GM12878 (cell line): Measurements from ENCODE around the gene OR2B2. TPM values are rescaled to one million over a fixed set of nuclear protein-coding genes. Genes with fewer than 3 reads are reported as not detected.

Experiments
- BHLHE40 ChIP-seq, 2 experiments: fragments of 450-650 bp in 1 of 2; IDR thresholded peaks; 2 replicates each; pipeline ENCODE4 v1.6.1; 2011 to 2017; ENCODE audit warnings: low read depth in 2 of 2, borderline replicate concordance in 1 of 2, improper control_type of control experiment in 1 of 2, low read length in 1 of 2, mild to moderate bottlenecking in 1 of 2
- CEBPB ChIP-seq, 2 experiments: fragments of 150-350 bp in 1 of 2; IDR thresholded peaks; 2 replicates each; pipeline ENCODE4 v1.6.1; 2012 to 2014; ENCODE audit warnings: low read depth in 2 of 2, low read length in 2 of 2, borderline replicate concordance in 1 of 2, inconsistent platforms in 1 of 2
- CHD1 ChIP-seq: IDR thresholded peaks from 2 replicates; pipeline ENCODE4 v1.6.1; 2012; ENCODE audit warnings: low read depth, low read length, improper control_type of control experiment
- E2F4 ChIP-seq: IDR thresholded peaks from 2 replicates; pipeline ENCODE4 v1.6.1; 2012; ENCODE audit warnings: low read depth, low read length, improper control_type of control experiment
- FOS ChIP-seq: IDR thresholded peaks from 3 replicates; pipeline ENCODE4 v1.6.1; 2011; ENCODE audit warnings: borderline replicate concordance; ENCODE audit not compliant: insufficient read length; ENCODE audit errors: extremely low read depth
- FOXK2 ChIP-seq: fragments of 450-650 bp; IDR thresholded peaks from 2 replicates; pipeline ENCODE4 v1.6.1; 2017; ENCODE audit warnings: mild to moderate bottlenecking, moderate library complexity
- HSF1 ChIP-seq: fragments of 150-350 bp; IDR thresholded peaks from 2 replicates; pipeline ENCODE4 v1.6.1; 2014; ENCODE audit warnings: mild to moderate bottlenecking, low read depth, low read length
- KLF5 ChIP-seq: fragments of 450-650 bp; IDR thresholded peaks from 2 replicates; pipeline ENCODE4 v1.6.1; 2014; ENCODE audit warnings: mild to moderate bottlenecking; ENCODE audit not compliant: partially characterized antibody
- MTA3 ChIP-seq: IDR thresholded peaks from 2 replicates; pipeline ENCODE4 v1.6.1; 2012; ENCODE audit warnings: low read length, inconsistent platforms, borderline replicate concordance
- NBN ChIP-seq: fragments of 450-650 bp; IDR thresholded peaks from 2 replicates; pipeline ENCODE4 v1.6.1; 2016
- NR2F1 ChIP-seq: fragments of 450-650 bp; conservative IDR thresholded peaks from 2 replicates; pipeline ENCODE4 v1.6.1; 2017; ENCODE audit warnings: mild to moderate bottlenecking
- POLR2A ChIP-seq: IDR thresholded peaks from 2 replicates; pipeline ENCODE4 v1.6.1; 2011; ENCODE audit warnings: low read depth, mild to moderate bottlenecking, low read length
- RAD21 ChIP-seq: IDR thresholded peaks from 2 replicates; pipeline ENCODE4 v1.6.1; 2011; ENCODE audit warnings: mild to moderate bottlenecking, low read depth, low read length, moderate library complexity; ENCODE audit not compliant: insufficient read depth
- RUNX3 ChIP-seq: IDR thresholded peaks from 2 replicates; pipeline ENCODE4 v1.6.1; 2012; ENCODE audit warnings: low read length, inconsistent platforms
- SMAD1 ChIP-seq: fragments of 450-650 bp; IDR thresholded peaks from 2 replicates; pipeline ENCODE4 v1.6.1; 2018; ENCODE audit warnings: mild to moderate bottlenecking, low read depth; ENCODE audit not compliant: partially characterized antibody
- SMAD5 ChIP-seq: IDR thresholded peaks from 2 replicates; pipeline ENCODE4 v1.6.1; 2016; ENCODE audit warnings: antibody characterized with exemption, low read depth
- SP1 ChIP-seq: IDR thresholded peaks from one replicate; pipeline ENCODE4 v1.6.1; 2011; ENCODE audit warnings: low read depth, low read length
- SRF ChIP-seq, 2 experiments: IDR thresholded peaks; 2 replicates each; pipeline ENCODE4 v1.6.1; 2011; ENCODE audit warnings: low read depth in 2 of 2, low read length in 2 of 2, mild to moderate bottlenecking in 1 of 2, moderate library complexity in 1 of 2
- USF1 ChIP-seq: IDR thresholded peaks from 2 replicates; pipeline ENCODE4 v1.6.1; 2011; ENCODE audit warnings: borderline replicate concordance, low read depth, mild to moderate bottlenecking, moderate library complexity, mixed read lengths, low read length; ENCODE audit not compliant: insufficient read depth; ENCODE audit errors: extremely low read length
- USF2 ChIP-seq: IDR thresholded peaks from 2 replicates; pipeline ENCODE4 v1.6.1; 2011; ENCODE audit warnings: low read depth, low read length, improper control_type of control experiment, borderline replicate concordance
- YY1 ChIP-seq: IDR thresholded peaks from 2 replicates; pipeline ENCODE4 v1.6.1; 2011; ENCODE audit warnings: low read depth, mild to moderate bottlenecking, low read length
- ZNF687 ChIP-seq: fragments of 450-650 bp; IDR thresholded peaks from 2 replicates; pipeline ENCODE4 v1.6.1; 2017; ENCODE audit warnings: mild to moderate bottlenecking, moderate library complexity
- polyA plus RNA-seq, 11 experiments: library from polyadenylated mRNA; depleted of rRNA in 4 of 11; unstranded in 6 of 11; stranded (reverse) in 5 of 11; fragments of >200 nt; fragmentation: Nextera tagmentation in 4 of 11; fragmentation: Illumina TruSeq in 1 of 11; extraction: Ambion mirVana in 4 of 11; extraction: Trizol in 1 of 11; gene quantifications; 1 replicate in 1 of 11; 2 replicates in 10 of 11; pipeline versions ENCODE4 v1.2.1 to v1.2.3, GENCODE V29; 2011 to 2016; ENCODE audit warnings: inconsistent platforms in 2 of 11, missing spikeins in 2 of 11, low read depth in 1 of 11
- total RNA-seq, 4 experiments: library from RNA; depleted of rRNA in 3 of 4; stranded (reverse); fragments of >200 nt in 3 of 4; fragmentation: Illumina TruSeq in 1 of 4; extraction: Trizol in 1 of 4; gene quantifications; 2 replicates each; pipeline versions ENCODE4 v1.2.1 to v1.2.3, GENCODE V29; 2013 to 2021

OR2B2 gene
- total and polyA plus RNA-seq, 10 of the 15 experiments (the other 5 are each of a cell fraction or from before 2014, with no cell fraction given), result not detected

GRCh38 chr6:27871924-27872638 is 40.1 kb downstream of the OR2B2 start (continued):
- TF ChIP-seq HSF1, result no peak
- peak; percentile 40; the same call in 1 of the 2 replicates for TF ChIP-seq NBN
- peak in 1 of 2 experiments; percentile 47; a peak in 1 of 4 replicates for TF ChIP-seq SRF (IDR thresholded peaks at IDR 0.05; ENCODE audit: low read depth in 2 of 2, low read length in 2 of 2)
- TF ChIP-seq RAD21, result no peak
- peak; percentile 28; the same call in 1 of the 2 replicates for TF ChIP-seq MTA3
- TF ChIP-seq SMAD1, result peak; percentile 93
- 0 out of 2 replicates have a peak, but pooled peaks have one; percentile 15 for TF ChIP-seq NR2F1
- TF ChIP-seq E2F4, result no peak
- TF ChIP-seq CEBPB (IDR thresholded peaks at IDR 0.05; ENCODE audit: borderline replicate concordance in 1 of 2, low read depth in 2 of 2, low read length in 2 of 2), result no peak
- TF ChIP-seq POLR2A, result peak; percentile 97
- TF ChIP-seq KLF5, result peak; percentile 63
- peak; percentile 72 for TF ChIP-seq FOS
- no peak for TF ChIP-seq USF2
- TF ChIP-seq CHD1, result no peak; the same call in 1 of the 2 replicates
- TF ChIP-seq USF1, result no peak
- TF ChIP-seq ZNF687, result peak; percentile 79; the same call in 1 of the 2 replicates
- TF ChIP-seq RUNX3, result 0 out of 2 replicates have a peak, but pooled peaks have one; percentile 21
- TF ChIP-seq SP1, result peak; percentile 91
- peak in 1 of 2 experiments; percentile 40; a peak in 1 of 4 replicates for TF ChIP-seq BHLHE40 (IDR thresholded peaks at IDR 0.05; ENCODE audit: borderline replicate concordance in 1 of 2, low read depth in 2 of 2, low read length in 1 of 2)
- TF ChIP-seq YY1, result peak; percentile 58
- no peak for TF ChIP-seq FOXK2
- peak; percentile 97 for TF ChIP-seq SMAD5
